ENCODE results near the gene BCAS3. TPM values are rescaled to one million over a fixed set of nuclear protein-coding genes. Genes with fewer than 3 reads are reported as not detected.
"Not testable (repeated sequence)": the region's sequence is repeated elsewhere in the genome, so short reads cannot be mapped to it uniquely, and the experiment has no call there.

Gene BCAS3
- total and polyA plus RNA-seq, 3 experiments from 2014 or later: 10.7 to 35.3 (median 13.5) TPM

- H3K27ac ChIP-seq (ENCODE audit: low read depth, low read length): no peak overlapping the region
- H3K9me3 ChIP-seq (ENCODE audit: low read length): no peaks in the 10 kb centered on the region
- DNase-seq: no peak
- no peak overlapping the region for H3K4me3 Mint-ChIP-seq
- no peak overlapping the region for H3K27ac Mint-ChIP-seq
- no peaks in the 10 kb centered on the region for H3K4me1 ChIP-seq (ENCODE audit: insufficient read depth, low read length)
- H3K9me3 Mint-ChIP-seq: no peaks in the 10 kb centered on the region
- H3K27me3 Mint-ChIP-seq: no peaks in the 10 kb centered on the region
- H3K27me3 ChIP-seq (ENCODE audit: insufficient read depth, low read length, poor library complexity, severe bottlenecking): no peaks in the 10 kb centered on the region
- CTCF ChIA-PET: no interaction called here
- H3K4me3 ChIP-seq (ENCODE audit: low read length): no peak overlapping the region
- H3K36me3 Mint-ChIP-seq: peaks cover 19 to 27% (median 22%) of the 10 kb centered on the region in 3 donors
- POLR2A ChIA-PET: no interaction called here
- peaks cover 0 to 10% (median 9%) of the 10 kb centered on the region in 3 donors for H3K4me1 Mint-ChIP-seq
- no peaks in the 10 kb centered on the region for H3K36me3 ChIP-seq (ENCODE audit: insufficient read depth, low read length)
Observed at GRCh38 chr17:60804831-60805230, 127.2 kb downstream of the BCAS3 start.

- peaks cover 7 to 27% (median 9%) of the 10 kb centered on the region in 5 donors for H3K9me3 Mint-ChIP-seq
- Histone ChIP-seq H3K9me3 (ENCODE audit: low read length) (no peaks in the 10 kb centered on the region), H3K27me3 (ENCODE audit: insufficient read depth, low read length, poor library complexity, severe bottlenecking) (no peaks in the 10 kb centered on the region), H3K4me3 (ENCODE audit: low read length) (no peak overlapping the region), H3K36me3 (ENCODE audit: insufficient read depth, low read length) (no peaks in the 10 kb centered on the region), H3K27ac (ENCODE audit: low read depth, low read length) (no peak overlapping the region), H3K4me1 (ENCODE audit: insufficient read depth, low read length) (no peaks in the 10 kb centered on the region)
- no peak overlapping the region for H3K27ac Mint-ChIP-seq
- no peak for DNase-seq
- H3K4me1 Mint-ChIP-seq: no peaks in the 10 kb centered on the region
- POLR2A ChIA-PET: no interaction called here
- CTCF ChIA-PET: no interaction called here
- peaks cover 30 to 60% (median 51%) of the 10 kb centered on the region in 3 donors for H3K36me3 Mint-ChIP-seq
- peaks cover 0 to 2% of the 10 kb centered on the region in 2 donors for H3K27me3 Mint-ChIP-seq
- no peak overlapping the region for H3K4me3 Mint-ChIP-seq
Observed at GRCh38 chr17:60809421-60809820, 131.8 kb downstream of the BCAS3 start.

GRCh38 chr17:60814941-60815340 is 137.3 kb downstream of the BCAS3 start:
- not testable (repeated sequence) for H3K4me3 ChIP-seq (ENCODE audit: low read length)
- peaks cover 7 to 27% (median 9%) of the 10 kb centered on the region in 5 donors for H3K9me3 Mint-ChIP-seq

GRCh38 chr17:60817192-60817591 is 139.5 kb downstream of the BCAS3 start:
- Histone ChIP-seq H3K4me3 (ENCODE audit: low read length) (no peak overlapping the region), H3K9me3 (ENCODE audit: low read length) (no peaks in the 10 kb centered on the region), H3K27me3 (ENCODE audit: insufficient read depth, low read length, poor library complexity, severe bottlenecking) (peaks cover 3% of the 10 kb centered on the region), H3K27ac (ENCODE audit: low read depth, low read length) (no peak overlapping the region), H3K36me3 (ENCODE audit: insufficient read depth, low read length) (no peaks in the 10 kb centered on the region), H3K4me1 (ENCODE audit: insufficient read depth, low read length) (no peaks in the 10 kb centered on the region)
- DNase-seq: no peak
- Mint-ChIP-seq H3K27me3 (peaks cover 0 to 2% of the 10 kb centered on the region in 2 donors), H3K4me3 (no peak overlapping the region), H3K4me1 (no peaks in the 10 kb centered on the region), H3K9me3 (peaks cover 4 to 16% (median 7%) of the 10 kb centered on the region in 5 donors), H3K27ac (no peak overlapping the region), H3K36me3 (peaks cover 4 to 40% (median 14%) of the 10 kb centered on the region in 3 donors)
- ChIA-PET CTCF (no interaction called here), POLR2A (no interaction called here)

More at GRCh38 chr17:60814941-60815340, 137.3 kb downstream of the BCAS3 start:
- H3K36me3 ChIP-seq (ENCODE audit: insufficient read depth, low read length); H3K27me3 Mint-ChIP-seq; H3K9me3 ChIP-seq (ENCODE audit: low read length); H3K4me3 Mint-ChIP-seq; H3K4me1 Mint-ChIP-seq; POLR2A ChIA-PET; H3K27ac ChIP-seq (ENCODE audit: low read depth, low read length); CTCF ChIA-PET; DNase-seq; H3K4me1 ChIP-seq (ENCODE audit: insufficient read depth, low read length); H3K27me3 ChIP-seq (ENCODE audit: insufficient read depth, low read length, poor library complexity, severe bottlenecking); H3K27ac Mint-ChIP-seq: not testable (repeated sequence)
- H3K36me3 Mint-ChIP-seq: peaks cover 14 to 60% (median 34%) of the 10 kb centered on the region in 3 donors

GRCh38 chr17:60819447-60820130 is 141.9 kb downstream of the BCAS3 start:
- Histone ChIP-seq H3K4me3 (ENCODE audit: low read length) (no peak overlapping the region), H3K4me1 (ENCODE audit: insufficient read depth, low read length) (no peaks in the 10 kb centered on the region), H3K9me3 (ENCODE audit: low read length) (no peaks in the 10 kb centered on the region), H3K27ac (ENCODE audit: low read depth, low read length) (no peak overlapping the region), H3K36me3 (ENCODE audit: insufficient read depth, low read length) (no peaks in the 10 kb centered on the region), H3K27me3 (ENCODE audit: insufficient read depth, low read length, poor library complexity, severe bottlenecking) (peaks cover 3% of the 10 kb centered on the region)
- POLR2A ChIA-PET: no interaction called here
- H3K27me3 Mint-ChIP-seq: no peaks in the 10 kb centered on the region
- H3K36me3 Mint-ChIP-seq: peaks cover 0 to 16% (median 6%) of the 10 kb centered on the region in 3 donors
- no peak for DNase-seq
- H3K27ac Mint-ChIP-seq: no peak overlapping the region
- H3K4me3 Mint-ChIP-seq: no peak overlapping the region
- CTCF ChIA-PET: no interaction called here
- no peaks in the 10 kb centered on the region for H3K9me3 Mint-ChIP-seq
- H3K4me1 Mint-ChIP-seq: peaks cover 0 to 1% (median 0%) of the 10 kb centered on the region in 3 donors

GRCh38 chr17:60823515-60823914 is 145.9 kb downstream of the BCAS3 start:
- POLR2A ChIA-PET: no interaction called here
- CTCF ChIA-PET: no interaction called here

GRCh38 chr17:60825351-60825750 is 147.7 kb downstream of the BCAS3 start:
- Histone ChIP-seq H3K9me3 (ENCODE audit: low read length) (no peaks in the 10 kb centered on the region), H3K4me3 (ENCODE audit: low read length) (no peak overlapping the region), H3K36me3 (ENCODE audit: insufficient read depth, low read length) (no peaks in the 10 kb centered on the region), H3K27ac (ENCODE audit: low read depth, low read length) (no peak overlapping the region), H3K27me3 (ENCODE audit: insufficient read depth, low read length, poor library complexity, severe bottlenecking) (no peaks in the 10 kb centered on the region), H3K4me1 (ENCODE audit: insufficient read depth, low read length) (no peaks in the 10 kb centered on the region)
- H3K36me3 Mint-ChIP-seq: peaks cover 0 to 3% (median 0%) of the 10 kb centered on the region in 3 donors
- no peaks in the 10 kb centered on the region for H3K9me3 Mint-ChIP-seq
- ChIA-PET CTCF (no interaction called here), POLR2A (no interaction called here)
- no peak overlapping the region for H3K27ac Mint-ChIP-seq
- DNase-seq: no peak
- no peaks in the 10 kb centered on the region for H3K27me3 Mint-ChIP-seq
- no peak overlapping the region for H3K4me3 Mint-ChIP-seq
- H3K4me1 Mint-ChIP-seq: peaks cover 0 to 1% (median 0%) of the 10 kb centered on the region in 3 donors

More at GRCh38 chr17:60823515-60823914, 145.9 kb downstream of the BCAS3 start:
- H3K36me3 Mint-ChIP-seq: peaks cover 0 to 3% (median 0%) of the 10 kb centered on the region in 3 donors
- Histone ChIP-seq H3K9me3 (ENCODE audit: low read length) (no peaks in the 10 kb centered on the region), H3K27me3 (ENCODE audit: insufficient read depth, low read length, poor library complexity, severe bottlenecking) (peaks cover under 1% of the 10 kb centered on the region), H3K27ac (ENCODE audit: low read depth, low read length) (no peak overlapping the region), H3K36me3 (ENCODE audit: insufficient read depth, low read length) (no peaks in the 10 kb centered on the region), H3K4me1 (ENCODE audit: insufficient read depth, low read length) (no peaks in the 10 kb centered on the region), H3K4me3 (ENCODE audit: low read length) (no peak overlapping the region)
- H3K4me3 Mint-ChIP-seq: no peak overlapping the region
- no peaks in the 10 kb centered on the region for H3K9me3 Mint-ChIP-seq
- no peak for DNase-seq
- no peaks in the 10 kb centered on the region for H3K27me3 Mint-ChIP-seq
- peaks cover 0 to 1% (median 0%) of the 10 kb centered on the region in 3 donors for H3K4me1 Mint-ChIP-seq
- H3K27ac Mint-ChIP-seq: no peak overlapping the region

GRCh38 chr17:60827943-60828342 is 150.3 kb downstream of the BCAS3 start:
- ChIA-PET CTCF (no interaction called here), POLR2A (interaction anchor here (0.6 kb wide), 1 partner anchor 1807 kb away, joined by 6 read pairs; no protein-coding TSS in a partner anchor)
- Histone ChIP-seq H3K9me3 (ENCODE audit: low read length) (no peaks in the 10 kb centered on the region), H3K4me1 (ENCODE audit: insufficient read depth, low read length) (no peaks in the 10 kb centered on the region), H3K27ac (ENCODE audit: low read depth, low read length) (no peak overlapping the region), H3K27me3 (ENCODE audit: insufficient read depth, low read length, poor library complexity, severe bottlenecking) (no peaks in the 10 kb centered on the region), H3K4me3 (ENCODE audit: low read length) (no peak overlapping the region), H3K36me3 (ENCODE audit: insufficient read depth, low read length) (no peaks in the 10 kb centered on the region)
- H3K27ac Mint-ChIP-seq: no peak overlapping the region
- peaks cover 0 to 3% (median 0%) of the 10 kb centered on the region in 3 donors for H3K36me3 Mint-ChIP-seq
- no peak overlapping the region for H3K4me3 Mint-ChIP-seq
- no peak for DNase-seq
- no peaks in the 10 kb centered on the region for H3K27me3 Mint-ChIP-seq
- peaks cover 0 to 3% (median 0%) of the 10 kb centered on the region in 3 donors for H3K4me1 Mint-ChIP-seq
- H3K9me3 Mint-ChIP-seq: no peaks in the 10 kb centered on the region
